Breast epithelium (tissue), 4 donors: ENCODE data around the gene RABEP2. TPM values are rescaled to one million over a fixed set of nuclear protein-coding genes. Genes with fewer than 3 reads are reported as not detected.

Experiments
- DNase-seq, 2 donors: peaks; one replicate each; pipeline ENCODE4 v3.0.0-alpha.2; 2019; ENCODE audit warnings: low spot score in 2 of 2
- H3K27ac ChIP-seq, 2 donors: fragments of 200-600 bp; sonication (generic) in 1 of 2; one replicate each; pipeline ENCODE4 v1.5.1; 2016 to 2019; ENCODE audit warnings: mild to moderate bottlenecking in 1 of 2
- H3K27me3 ChIP-seq, 2 donors: fragments of 200-600 bp; sonication (generic) in 1 of 2; one replicate each; pipeline versions ENCODE4 v1.5.1 to v1.6.0; 2017 to 2019; ENCODE audit warnings: control low read depth in 1 of 2, mild to moderate bottlenecking in 1 of 2
- H3K36me3 ChIP-seq: fragments of 200-600 bp; one replicate; pipeline ENCODE4 v1.5.1; 2019
- H3K4me1 ChIP-seq, 2 donors: fragments of 200-600 bp; sonication (generic); one replicate each; pipeline ENCODE4 v1.5.1; 2016 to 2019; ENCODE audit warnings: control low read depth in 1 of 2
- H3K4me3 ChIP-seq, 3 donors: fragments of 200-600 bp; sonication (generic); 1 replicate in 2 of 3; 2 replicates in 1 of 3; pipeline ENCODE4 v1.5.1; 2016 to 2019; ENCODE audit warnings: mild to moderate bottlenecking in 3 of 3, moderate library complexity in 2 of 3
- H3K9me3 ChIP-seq, 2 donors: fragments of 200-600 bp; sonication (generic) in 1 of 2; one replicate each; pipeline ENCODE4 v1.5.1; 2016 to 2019; ENCODE audit warnings: control low read depth in 1 of 2
- CTCF ChIP-seq, 3 donors: fragments of 450-650 bp; IDR thresholded peaks; one replicate each; pipeline ENCODE4 v1.5.1; 2016 to 2017; ENCODE audit warnings: antibody characterized with exemption in 3 of 3, mild to moderate bottlenecking in 3 of 3, moderate library complexity in 3 of 3
- POLR2A ChIP-seq: fragments of 450-650 bp; IDR thresholded peaks from one replicate; pipeline ENCODE4 v1.6.1; 2016; ENCODE audit warnings: antibody characterized with exemption, mild to moderate bottlenecking, moderate library complexity
- POLR2AphosphoS5 ChIP-seq, 3 donors: sonication (generic); formaldehyde crosslinking; IDR thresholded peaks; one replicate each; pipeline ENCODE4 v1.6.1; 2017; ENCODE audit warnings: antibody characterized with exemption in 3 of 3
- intact Hi-C: fragments of 100-400 bp; cut with DNase I; formaldehyde crosslinking; loops from one replicate; pipeline ENCODE4 v1.15.1; 2023; ENCODE audit warnings: low total_unique reads
- total RNA-seq, 3 donors: library from RNA; depleted of rRNA; stranded (reverse); fragments of >200 nt; gene quantifications; one replicate each; pipeline ENCODE4 v1.1.0, GENCODE V29; 2016

Gene RABEP2
- total RNA-seq, 3 donors from 2014 or later, result 14.2 to 35.1 (median 25.6) TPM

- intact Hi-C loops, result no loop called here
- no peak for DNase-seq
- H3K36me3 ChIP-seq, result peaks cover 4% of the 10 kb centered on the region
Measured at GRCh38 chr16:28905800-28906372, 19.2 kb downstream of the RABEP2 start.

GRCh38 chr16:28905229-28905754, 19.7 kb downstream of the RABEP2 start:
- Histone ChIP-seq H3K27ac (no peak overlapping the region), H3K4me1 (no peaks in the 10 kb centered on the region), H3K9me3 (no peaks in the 10 kb centered on the region), H3K27me3 (no peaks in the 10 kb centered on the region), H3K4me3 (no peak overlapping the region), H3K36me3 (peaks cover 4% of the 10 kb centered on the region)
- no peak for TF ChIP-seq POLR2AphosphoS5 (IDR thresholded peaks at IDR 0.05)
- no peak for TF ChIP-seq CTCF (IDR thresholded peaks at IDR 0.05)
- TF ChIP-seq POLR2A, result no peak
- intact Hi-C loops, result no loop called here
- no peak for DNase-seq

More at GRCh38 chr16:28905800-28906372, 19.2 kb downstream of the RABEP2 start:
- Histone ChIP-seq H3K4me1 (no peaks in the 10 kb centered on the region), H3K27me3 (no peaks in the 10 kb centered on the region), H3K9me3 (no peaks in the 10 kb centered on the region), H3K4me3 (no peak overlapping the region), H3K27ac (no peak overlapping the region)
- TF ChIP-seq POLR2AphosphoS5 (IDR thresholded peaks at IDR 0.05) (no peak), CTCF (IDR thresholded peaks at IDR 0.05) (no peak), POLR2A (no peak)

GRCh38 chr16:28904828-28905227, 20.2 kb downstream of the RABEP2 start:
- Histone ChIP-seq H3K27ac (no peak overlapping the region), H3K4me3 (no peak overlapping the region), H3K36me3 (peaks cover 4% of the 10 kb centered on the region), H3K4me1 (no peaks in the 10 kb centered on the region), H3K9me3 (no peaks in the 10 kb centered on the region), H3K27me3 (no peaks in the 10 kb centered on the region)
- intact Hi-C loops, result no loop called here
- TF ChIP-seq CTCF (IDR thresholded peaks at IDR 0.05) (no peak), POLR2A (no peak), POLR2AphosphoS5 (IDR thresholded peaks at IDR 0.05) (no peak)
- DNase-seq, result no peak

- H3K4me1 ChIP-seq, result no peaks in the 10 kb centered on the region
Measured at GRCh38 chr16:28904363-28904762, 20.7 kb downstream of the RABEP2 start.

More at GRCh38 chr16:28904363-28904762, 20.7 kb downstream of the RABEP2 start:
- Histone ChIP-seq H3K36me3 (peaks cover 4% of the 10 kb centered on the region), H3K9me3 (no peaks in the 10 kb centered on the region), H3K4me3 (no peak overlapping the region), H3K27me3 (no peaks in the 10 kb centered on the region), H3K27ac (no peak overlapping the region)
- DNase-seq, result no peak
- intact Hi-C loops, result no loop called here
- TF ChIP-seq CTCF (IDR thresholded peaks at IDR 0.05) (no peak), POLR2AphosphoS5 (IDR thresholded peaks at IDR 0.05) (no peak), POLR2A (no peak)
